Measurements from ENCODE around the gene LRRC72.

Gene LRRC72

DNA sequence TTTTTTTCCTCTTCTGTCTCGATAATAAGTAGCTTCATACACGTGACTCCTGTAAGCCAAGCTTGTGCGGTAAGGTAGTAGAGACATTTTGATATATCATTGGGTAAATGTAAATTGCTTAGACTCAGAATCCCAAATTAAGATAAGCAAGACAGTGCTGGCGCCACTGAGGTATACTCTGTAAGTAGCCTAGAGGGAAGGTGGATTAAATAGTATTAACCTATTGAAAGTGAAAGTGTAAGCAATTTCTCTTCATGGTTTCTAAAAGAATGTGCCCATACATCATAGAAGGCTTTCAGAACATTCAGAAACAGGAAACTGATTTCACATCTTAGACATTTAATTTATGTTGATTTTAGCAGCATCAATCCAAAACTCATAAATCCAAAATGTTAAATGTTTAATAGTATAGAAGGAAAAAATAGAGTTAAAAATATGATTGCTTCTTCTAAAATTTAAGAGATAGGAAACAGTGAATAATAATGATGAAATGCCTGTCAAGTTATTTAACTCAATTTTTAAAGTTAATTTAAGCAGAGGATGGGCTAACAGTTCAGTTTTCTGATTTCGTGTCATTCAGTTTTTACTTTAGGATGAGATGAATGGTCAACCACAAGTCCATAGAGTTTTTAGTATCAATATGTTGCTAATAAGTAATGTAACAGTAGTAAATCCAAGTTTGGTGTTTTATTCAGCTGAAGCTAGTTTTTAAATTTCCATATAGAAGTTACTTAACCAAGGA, 36.8 kb downstream of the LRRC72 start:
- no peaks in the 10 kb centered on the region for H3K79me2 ChIP-seq (ENCODE audit: control insufficient read depth, low read length)
- H3F3A ChIP-seq (ENCODE audit: control insufficient read depth, insufficient read depth): no peaks in the 10 kb centered on the region
- no peak overlapping the region for H3K4me3 ChIP-seq (ENCODE audit: low read length)
- no peaks in the 10 kb centered on the region for H3K36me3 ChIP-seq (ENCODE audit: control insufficient read depth, low read length)
- 0 out of 2 replicates have a peak overlapping the region, but pooled peaks have one; percentile 2 for H3K4me2 ChIP-seq (ENCODE audit: low read length)
- H3K9me3 ChIP-seq (ENCODE audit: control insufficient read depth, insufficient read depth, low read length): no peaks in the 10 kb centered on the region
- no peaks in the 10 kb centered on the region for H3K9me2 ChIP-seq (replicated peaks; ENCODE audit: control insufficient read depth, low read length)
- TF ChIP-seq EZH2phosphoT487 (IDR thresholded peaks at IDR 0.05; ENCODE audit: borderline replicate concordance, low read length): no peak
- TF ChIP-seq, protein P1, sequence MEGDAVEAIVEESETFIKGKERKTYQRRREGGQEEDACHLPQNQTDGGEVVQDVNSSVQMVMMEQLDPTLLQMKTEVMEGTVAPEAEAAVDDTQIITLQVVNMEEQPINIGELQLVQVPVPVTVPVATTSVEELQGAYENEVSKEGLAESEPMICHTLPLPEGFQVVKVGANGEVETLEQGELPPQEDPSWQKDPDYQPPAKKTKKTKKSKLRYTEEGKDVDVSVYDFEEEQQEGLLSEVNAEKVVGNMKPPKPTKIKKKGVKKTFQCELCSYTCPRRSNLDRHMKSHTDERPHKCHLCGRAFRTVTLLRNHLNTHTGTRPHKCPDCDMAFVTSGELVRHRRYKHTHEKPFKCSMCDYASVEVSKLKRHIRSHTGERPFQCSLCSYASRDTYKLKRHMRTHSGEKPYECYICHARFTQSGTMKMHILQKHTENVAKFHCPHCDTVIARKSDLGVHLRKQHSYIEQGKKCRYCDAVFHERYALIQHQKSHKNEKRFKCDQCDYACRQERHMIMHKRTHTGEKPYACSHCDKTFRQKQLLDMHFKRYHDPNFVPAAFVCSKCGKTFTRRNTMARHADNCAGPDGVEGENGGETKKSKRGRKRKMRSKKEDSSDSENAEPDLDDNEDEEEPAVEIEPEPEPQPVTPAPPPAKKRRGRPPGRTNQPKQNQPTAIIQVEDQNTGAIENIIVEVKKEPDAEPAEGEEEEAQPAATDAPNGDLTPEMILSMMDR (IDR thresholded peaks at IDR 0.05; ENCODE audit: low read depth, low read length, poor library complexity, severe bottlenecking): no peak
- no peaks in the 10 kb centered on the region for H3K4me1 ChIP-seq (ENCODE audit: control insufficient read depth, low read length)
- H3K27ac ChIP-seq (ENCODE audit: low read depth, low read length): no peak overlapping the region
- peaks cover 21% of the 10 kb centered on the region for H3K27me3 ChIP-seq (ENCODE audit: control insufficient read depth, low read length)
- H4K20me1 ChIP-seq (ENCODE audit: control insufficient read depth, insufficient read depth, low read depth, low read length): no peaks in the 10 kb centered on the region

DNA sequence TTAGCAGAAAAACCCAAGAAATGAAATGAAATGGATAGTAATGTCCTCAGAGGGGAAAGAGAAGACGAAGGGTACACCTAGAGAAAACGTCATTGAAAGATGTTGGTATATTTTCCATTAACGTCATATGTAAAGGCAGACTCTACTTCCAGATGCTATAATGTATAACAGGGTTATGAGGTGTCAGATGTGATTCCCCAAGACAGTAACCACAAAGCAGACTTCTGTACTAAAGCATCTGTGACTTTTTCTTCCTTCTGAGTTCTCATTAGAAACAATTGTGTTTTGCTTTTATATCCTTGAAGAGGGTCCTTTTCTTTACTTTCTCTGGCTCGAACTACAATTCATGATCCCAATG, 37.4 kb downstream of the LRRC72 start:
- H3K9me2 ChIP-seq (replicated peaks; ENCODE audit: control insufficient read depth, low read length): no peaks in the 10 kb centered on the region
- no peaks in the 10 kb centered on the region for H4K20me1 ChIP-seq (ENCODE audit: control insufficient read depth, insufficient read depth, low read depth, low read length)
- no peaks in the 10 kb centered on the region for H3K36me3 ChIP-seq (ENCODE audit: control insufficient read depth, low read length)
- H3K9me3 ChIP-seq (ENCODE audit: control insufficient read depth, insufficient read depth, low read length): no peaks in the 10 kb centered on the region
- TF ChIP-seq, protein P1 (IDR thresholded peaks at IDR 0.05; ENCODE audit: low read depth, low read length, poor library complexity, severe bottlenecking): no peak
- no peak for TF ChIP-seq EZH2phosphoT487 (IDR thresholded peaks at IDR 0.05; ENCODE audit: borderline replicate concordance, low read length)
- no peak overlapping the region for H3K4me2 ChIP-seq (ENCODE audit: low read length)
- no peak overlapping the region for H3K27ac ChIP-seq (ENCODE audit: low read depth, low read length)
- no peaks in the 10 kb centered on the region for H3K4me1 ChIP-seq (ENCODE audit: control insufficient read depth, low read length)
- no peaks in the 10 kb centered on the region for H3K79me2 ChIP-seq (ENCODE audit: control insufficient read depth, low read length)
- no peaks in the 10 kb centered on the region for H3F3A ChIP-seq (ENCODE audit: control insufficient read depth, insufficient read depth)
- peaks cover 21% of the 10 kb centered on the region for H3K27me3 ChIP-seq (ENCODE audit: control insufficient read depth, low read length)
- no peak overlapping the region for H3K4me3 ChIP-seq (ENCODE audit: low read length)

DNA sequence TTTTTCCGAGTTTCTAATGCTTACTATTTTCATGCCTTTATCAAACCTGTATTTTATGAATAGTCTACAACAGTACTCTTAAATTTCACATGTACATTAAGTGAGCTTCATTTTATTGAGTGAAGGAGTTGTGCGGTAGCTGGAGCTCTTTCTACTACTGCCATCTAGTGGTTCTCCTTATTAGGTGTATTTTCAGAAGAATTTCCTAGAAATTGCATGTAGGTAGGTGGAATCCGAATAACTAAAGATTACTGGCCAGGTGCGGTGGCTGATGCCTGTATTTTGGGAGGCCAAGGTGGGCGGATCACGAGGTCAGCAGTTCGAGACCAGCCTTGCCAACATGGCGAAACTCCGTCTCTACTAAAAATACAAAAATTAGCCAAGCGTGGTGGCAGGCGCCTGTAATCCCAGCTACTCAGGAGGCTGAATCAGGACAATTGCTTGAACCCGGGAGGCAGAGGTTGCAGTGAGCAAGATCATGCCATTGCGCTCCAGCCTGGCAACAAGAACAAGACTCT, 38.3 kb downstream of the LRRC72 start:
- H3K9me2 ChIP-seq (replicated peaks; ENCODE audit: control insufficient read depth, low read length): no peaks in the 10 kb centered on the region
- no peaks in the 10 kb centered on the region for H3K36me3 ChIP-seq (ENCODE audit: control insufficient read depth, low read length)
- H3K9me3 ChIP-seq (ENCODE audit: control insufficient read depth, insufficient read depth, low read length): no peaks in the 10 kb centered on the region
- no peaks in the 10 kb centered on the region for H3K4me1 ChIP-seq (ENCODE audit: control insufficient read depth, low read length)
- no peaks in the 10 kb centered on the region for H3F3A ChIP-seq (ENCODE audit: control insufficient read depth, insufficient read depth)
- no peak overlapping the region for H3K4me2 ChIP-seq (ENCODE audit: low read length)
- H3K4me3 ChIP-seq (ENCODE audit: low read length): no peak overlapping the region
- H3K27me3 ChIP-seq (ENCODE audit: control insufficient read depth, low read length): peaks cover 21% of the 10 kb centered on the region
- no peaks in the 10 kb centered on the region for H4K20me1 ChIP-seq (ENCODE audit: control insufficient read depth, insufficient read depth, low read depth, low read length)
- TF ChIP-seq, protein P1 (IDR thresholded peaks at IDR 0.05; ENCODE audit: low read depth, low read length, poor library complexity, severe bottlenecking): peak; percentile 84
- TF ChIP-seq EZH2phosphoT487 (IDR thresholded peaks at IDR 0.05; ENCODE audit: borderline replicate concordance, low read length): no peak
- no peaks in the 10 kb centered on the region for H3K79me2 ChIP-seq (ENCODE audit: control insufficient read depth, low read length)
- H3K27ac ChIP-seq (ENCODE audit: low read depth, low read length): no peak overlapping the region

Measured in DOHH2 (cell line).